Osteocyte (in vitro differentiated cells): ENCODE data around the gene CPT1A. TPM values are rescaled to one million over a fixed set of nuclear protein-coding genes. Genes with fewer than 3 reads are reported as not detected.

Experiments used
- DNase-seq: peaks from one replicate; pipeline ENCODE4 v3.0.0; 2021; ENCODE audit warnings: mixed read lengths; ENCODE audit not compliant: unreplicated experiment; ENCODE audit errors: extremely low spot score
- H3K27ac Mint-ChIP-seq: one replicate; pipeline ENCODE4 v1.8.0; 2021; ENCODE audit warnings: mild to moderate bottlenecking, mixed read lengths; ENCODE audit not compliant: unreplicated experiment
- H3K27me3 Mint-ChIP-seq: one replicate; pipeline ENCODE4 v1.8.0; 2021; ENCODE audit warnings: mixed read lengths; ENCODE audit not compliant: unreplicated experiment
- H3K36me3 Mint-ChIP-seq: one replicate; pipeline ENCODE4 v1.8.0; 2021; ENCODE audit warnings: mixed read lengths; ENCODE audit not compliant: unreplicated experiment
- H3K4me1 Mint-ChIP-seq: one replicate; pipeline ENCODE4 v1.8.0; 2021; ENCODE audit warnings: mixed read lengths; ENCODE audit not compliant: unreplicated experiment
- H3K4me3 Mint-ChIP-seq: one replicate; pipeline ENCODE4 v1.8.0; 2021; ENCODE audit warnings: mild to moderate bottlenecking, moderate library complexity, mixed read lengths; ENCODE audit not compliant: unreplicated experiment
- H3K9me3 Mint-ChIP-seq: one replicate; pipeline ENCODE4 v1.8.0; 2021; ENCODE audit warnings: mixed read lengths; ENCODE audit not compliant: unreplicated experiment
- CTCF ChIP-seq: fragments of 200-600 bp; sonication (generic); IDR thresholded peaks from 2 replicates; pipeline ENCODE4 v1.5.0; 2021; ENCODE audit warnings: antibody characterized with exemption, mild to moderate bottlenecking, moderate library complexity
- total RNA-seq: library from RNA; stranded (reverse); gene quantifications from 2 replicates; pipeline ENCODE4 v1.2.1, GENCODE V29; 2021

Gene CPT1A
- total RNA-seq, 1 donor from 2014 or later: 109 TPM

- TF ChIP-seq CTCF: no peak
- no peak for DNase-seq
- peaks cover 56% of the 10 kb centered on the region for H3K4me1 Mint-ChIP-seq
- H3K27ac Mint-ChIP-seq: peak overlapping the region; percentile 98
- H3K36me3 Mint-ChIP-seq: peaks cover under 1% of the 10 kb centered on the region
- no peaks in the 10 kb centered on the region for H3K9me3 Mint-ChIP-seq
- no peaks in the 10 kb centered on the region for H3K27me3 Mint-ChIP-seq
- H3K4me3 Mint-ChIP-seq: peak overlapping the region; percentile 56
Observed at GRCh38 chr11:68837583-68838571, 3.8 kb downstream of the CPT1A start.

GRCh38 chr11:68835749-68836148, 6.0 kb downstream of the CPT1A start:
- Mint-ChIP-seq H3K4me1 (peaks cover 50% of the 10 kb centered on the region), H3K4me3 (no peak overlapping the region), H3K9me3 (no peaks in the 10 kb centered on the region), H3K27me3 (no peaks in the 10 kb centered on the region), H3K36me3 (peaks cover 10% of the 10 kb centered on the region), H3K27ac (no peak overlapping the region)
- DNase-seq: no peak
- TF ChIP-seq CTCF: no peak

GRCh38 chr11:68835328-68835727, 6.4 kb downstream of the CPT1A start:
- Mint-ChIP-seq H3K4me1 (peaks cover 48% of the 10 kb centered on the region), H3K27me3 (no peaks in the 10 kb centered on the region), H3K36me3 (peaks cover 13% of the 10 kb centered on the region), H3K4me3 (no peak overlapping the region), H3K9me3 (no peaks in the 10 kb centered on the region), H3K27ac (no peak overlapping the region)
- no peak for DNase-seq
- TF ChIP-seq CTCF: no peak

- no peak overlapping the region for H3K27ac Mint-ChIP-seq
- H3K36me3 Mint-ChIP-seq: peaks cover 28% of the 10 kb centered on the region
- H3K27me3 Mint-ChIP-seq: no peaks in the 10 kb centered on the region
- H3K9me3 Mint-ChIP-seq: no peaks in the 10 kb centered on the region
- TF ChIP-seq CTCF: no peak
- no peak overlapping the region for H3K4me3 Mint-ChIP-seq
- H3K4me1 Mint-ChIP-seq: peaks cover 37% of the 10 kb centered on the region
- no peak for DNase-seq
Observed at GRCh38 chr11:68832476-68833181, 9.1 kb downstream of the CPT1A start.

GRCh38 chr11:68831124-68831523, 10.6 kb downstream of the CPT1A start:
- no peaks in the 10 kb centered on the region for H3K9me3 Mint-ChIP-seq
- no peak overlapping the region for H3K27ac Mint-ChIP-seq
- H3K36me3 Mint-ChIP-seq: peaks cover 28% of the 10 kb centered on the region
- no peak for DNase-seq
- H3K4me3 Mint-ChIP-seq: no peak overlapping the region
- TF ChIP-seq CTCF: no peak
- no peaks in the 10 kb centered on the region for H3K27me3 Mint-ChIP-seq
- H3K4me1 Mint-ChIP-seq: peaks cover 26% of the 10 kb centered on the region
